GDM1 (cell line): Measurements from ENCODE around the gene CD200.

Source experiments
- DNase-seq: peaks from one replicate; lab custom pipeline; 2025; lab: John Stamatoyannopoulos, UW

Gene CD200

DNA sequence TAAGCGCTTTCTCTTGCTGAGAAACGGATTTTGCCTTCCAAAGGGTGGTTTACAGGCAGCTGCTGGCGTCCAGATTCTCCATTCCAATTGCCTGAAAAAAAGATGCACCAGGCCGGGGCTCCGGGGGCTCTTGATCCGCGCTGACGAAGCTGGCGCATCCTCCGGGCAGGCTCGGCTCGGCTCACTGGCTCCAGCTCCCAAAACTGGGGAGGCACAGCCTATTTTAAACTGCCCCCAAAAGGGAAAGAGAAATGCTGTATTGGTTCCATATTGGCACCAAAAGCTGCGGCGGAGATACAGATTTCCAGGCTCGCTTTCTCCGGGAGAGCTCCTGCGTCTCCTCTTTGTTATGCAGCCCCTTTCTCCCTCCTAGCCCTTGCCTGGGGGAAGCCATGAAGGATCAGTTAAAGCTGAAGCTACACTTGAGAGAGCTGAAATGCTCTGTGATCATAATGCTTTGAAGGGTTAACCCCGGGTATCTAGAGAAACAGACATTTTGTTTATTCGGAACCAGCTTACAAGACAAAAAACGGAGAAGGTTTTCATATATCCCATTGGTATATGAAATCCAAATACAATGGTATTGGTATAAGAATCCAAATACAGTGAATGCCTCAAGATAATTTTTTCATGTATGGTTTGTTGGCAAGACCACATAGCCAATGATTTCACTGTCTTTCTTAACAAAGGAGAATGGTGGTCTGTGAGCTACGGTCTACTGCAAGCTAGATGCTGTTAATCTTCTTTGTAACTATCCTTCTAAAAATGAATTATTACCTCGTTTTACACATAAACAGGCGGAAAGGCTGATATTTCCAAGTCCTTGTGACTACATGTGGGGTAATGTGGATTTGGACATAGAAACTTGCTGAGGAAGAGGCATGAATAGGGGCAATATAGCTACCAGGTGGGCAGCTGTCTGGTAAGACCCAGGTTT lies 693 bp downstream of the CD200 start:
- DNase-seq = peak; percentile 16

DNA sequence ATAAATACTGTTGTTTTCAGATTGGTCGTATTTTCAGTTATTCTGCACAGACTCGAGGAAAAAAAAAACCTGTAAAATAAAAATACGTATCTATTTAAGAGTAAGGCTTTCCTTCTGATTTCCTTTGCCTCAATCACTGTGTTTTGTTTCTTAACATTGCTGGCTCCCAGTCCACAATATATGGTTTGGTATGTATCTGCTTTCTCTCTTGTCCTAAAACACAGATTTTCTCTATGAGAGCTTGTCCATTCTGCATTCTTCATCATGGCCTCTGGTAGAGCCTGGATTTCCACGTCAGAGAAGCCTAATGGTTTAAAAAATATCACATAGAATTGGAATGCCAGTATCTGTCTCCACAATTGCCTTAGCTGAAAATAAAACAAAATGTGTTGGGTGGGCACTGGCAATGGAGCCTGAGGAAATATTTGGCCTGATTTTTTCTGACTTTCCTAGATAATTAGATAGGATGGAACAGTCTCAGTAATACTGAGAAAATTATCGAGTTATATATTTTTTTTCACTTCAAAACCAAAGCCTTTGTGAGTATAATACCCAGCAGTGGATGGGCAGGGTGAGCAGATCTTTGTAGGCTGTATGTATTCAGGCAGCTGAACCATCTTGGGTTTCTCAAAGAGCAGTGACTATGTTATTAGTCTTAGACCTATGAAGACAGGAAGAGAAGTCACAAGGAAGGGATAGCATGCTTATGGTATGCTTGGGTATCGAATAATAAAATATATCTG lies 1.9 kb downstream of the CD200 start:
- DNase-seq = no peak

DNA sequence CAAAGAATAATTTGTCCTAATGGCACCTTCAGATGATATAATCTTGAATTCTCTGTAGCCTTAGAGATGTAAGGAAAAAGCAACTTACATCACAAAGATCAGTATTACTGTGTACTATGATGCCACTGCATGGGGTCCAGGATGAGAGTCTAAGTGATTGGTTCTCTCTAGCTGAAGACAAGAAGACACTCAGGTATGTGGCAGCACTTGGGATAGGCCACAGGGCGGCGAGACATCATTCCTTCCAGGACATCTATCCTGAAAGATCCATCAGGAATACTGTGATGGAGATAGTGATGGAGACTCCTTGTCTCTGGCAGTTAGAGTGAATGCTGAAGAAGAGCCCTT lies 2.5 kb downstream of the CD200 start:
- DNase-seq = no peak

DNA sequence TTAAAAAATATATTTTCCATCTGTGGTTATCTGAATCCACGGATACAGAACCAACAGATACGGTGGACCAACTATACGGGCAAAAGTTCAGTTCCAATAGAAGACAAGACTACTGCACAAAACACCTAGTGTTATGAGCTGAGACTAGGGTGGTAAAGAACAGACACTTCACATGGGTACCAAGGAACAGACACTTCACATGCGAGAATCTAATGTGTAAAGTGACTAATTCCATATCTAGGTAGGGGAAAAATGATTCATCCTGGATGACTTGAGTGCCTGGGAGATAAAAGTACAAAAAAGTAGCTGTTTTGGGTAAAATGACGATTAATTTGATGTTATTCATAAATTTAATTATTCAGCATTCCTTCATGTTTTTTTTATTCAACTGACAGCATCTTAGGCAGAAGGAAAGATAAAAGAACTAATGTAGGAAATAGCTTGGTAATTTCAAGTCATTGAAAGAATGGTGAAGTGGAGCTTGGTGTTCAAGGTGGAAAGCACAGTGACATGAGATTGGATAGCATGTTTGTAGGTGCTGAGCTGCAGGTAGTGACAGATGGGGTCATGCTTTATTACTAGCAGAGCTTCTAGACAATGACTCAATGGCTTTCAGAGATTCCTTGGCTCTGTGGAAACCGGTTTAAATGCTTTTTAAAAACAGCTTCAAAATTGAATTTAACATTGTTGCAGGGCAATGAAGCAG lies 5.2 kb downstream of the CD200 start:
- DNase-seq = no peak

DNA sequence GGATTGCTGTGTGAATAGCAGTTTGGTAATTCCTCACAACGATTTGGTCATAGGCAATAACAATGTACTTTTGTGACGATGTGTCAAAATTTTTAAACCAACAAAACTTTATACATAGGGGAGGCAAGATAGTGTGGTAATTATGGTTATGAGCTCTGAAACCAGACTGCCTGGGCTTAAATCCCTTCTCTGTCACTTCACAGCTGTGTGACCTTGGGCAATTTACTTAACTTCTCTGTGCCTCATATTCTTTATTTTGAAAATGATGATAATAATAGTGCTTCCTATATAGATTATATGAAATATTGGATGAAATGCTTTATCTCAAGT lies 5.7 kb downstream of the CD200 start:
- no peak for DNase-seq

DNA sequence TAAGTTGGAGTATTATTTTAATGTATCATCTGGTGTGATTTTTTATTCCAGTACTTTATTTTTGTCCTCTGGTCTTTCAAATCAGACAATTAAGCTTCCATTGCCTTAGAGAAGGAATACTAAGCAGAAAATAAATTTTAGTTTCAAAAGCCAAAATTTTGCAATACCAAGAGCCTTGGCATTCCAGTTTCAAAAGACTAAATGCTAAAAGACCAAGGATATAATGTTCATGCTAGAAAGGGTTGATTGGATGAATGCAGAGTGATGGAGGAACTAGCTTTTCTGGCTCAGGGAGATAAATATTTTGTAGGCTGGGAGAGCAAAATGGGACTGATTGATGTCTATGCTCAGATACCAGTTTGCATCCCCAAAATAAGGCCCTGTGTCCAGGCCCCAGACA lies 6.2 kb downstream of the CD200 start:
- DNase-seq = no peak

DNA sequence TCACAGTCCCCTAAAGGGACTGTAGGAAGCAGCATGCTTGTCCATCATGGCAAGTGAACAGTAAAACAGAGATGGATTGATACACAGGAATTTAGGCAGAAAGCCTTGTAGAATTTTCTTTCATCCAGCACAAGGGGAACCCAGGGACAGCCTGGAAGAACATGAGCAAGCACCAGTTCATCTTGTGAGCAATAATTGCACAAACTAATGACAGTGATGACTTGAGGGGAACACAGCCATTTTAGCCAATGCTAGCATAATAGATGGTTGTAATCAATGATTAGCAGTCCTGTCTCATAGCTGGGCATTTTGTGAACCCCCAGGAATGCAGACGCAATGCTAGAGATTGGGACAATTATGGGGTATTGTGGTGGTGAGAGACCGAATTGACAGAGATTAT lies 6.7 kb downstream of the CD200 start:
- DNase-seq = no peak

DNA sequence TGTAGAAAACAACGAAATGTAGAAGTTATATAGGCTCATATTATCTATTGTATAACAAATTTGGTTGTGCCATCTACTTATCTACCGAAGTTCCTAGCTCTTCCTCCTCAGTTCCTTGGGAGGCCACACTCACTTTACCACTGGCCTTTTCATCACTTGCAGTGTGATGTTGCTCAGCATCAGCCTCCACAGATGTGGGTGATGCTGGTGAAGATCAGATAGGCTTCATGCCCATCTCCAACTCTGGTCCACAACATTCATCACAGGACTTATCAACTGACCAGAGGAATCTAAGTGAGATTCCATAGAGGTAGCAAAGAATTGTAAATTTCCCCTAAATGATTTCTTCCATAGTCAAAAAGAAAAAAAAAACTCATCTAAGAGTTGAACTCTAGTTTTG lies 8.4 kb downstream of the CD200 start:
- DNase-seq = no peak

DNA sequence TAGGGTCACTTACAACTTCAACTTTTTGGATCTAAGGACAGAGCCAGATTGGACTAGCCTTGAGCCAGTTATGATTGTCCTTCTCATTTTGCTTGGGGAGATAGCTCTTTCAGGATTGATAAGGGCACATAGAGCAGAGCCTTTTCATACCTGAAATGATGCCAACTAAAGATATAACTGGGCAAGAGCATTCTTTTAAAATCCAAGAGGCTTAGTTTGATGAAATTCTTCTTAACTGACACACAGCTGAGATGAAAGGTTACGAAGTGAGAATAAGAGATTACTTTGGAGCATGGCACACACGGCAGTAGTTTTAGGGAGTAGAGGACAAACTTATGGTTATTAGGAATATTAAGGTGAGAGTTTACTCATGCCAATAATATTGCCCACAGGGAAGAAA lies 12.7 kb downstream of the CD200 start:
- DNase-seq = no peak

DNA sequence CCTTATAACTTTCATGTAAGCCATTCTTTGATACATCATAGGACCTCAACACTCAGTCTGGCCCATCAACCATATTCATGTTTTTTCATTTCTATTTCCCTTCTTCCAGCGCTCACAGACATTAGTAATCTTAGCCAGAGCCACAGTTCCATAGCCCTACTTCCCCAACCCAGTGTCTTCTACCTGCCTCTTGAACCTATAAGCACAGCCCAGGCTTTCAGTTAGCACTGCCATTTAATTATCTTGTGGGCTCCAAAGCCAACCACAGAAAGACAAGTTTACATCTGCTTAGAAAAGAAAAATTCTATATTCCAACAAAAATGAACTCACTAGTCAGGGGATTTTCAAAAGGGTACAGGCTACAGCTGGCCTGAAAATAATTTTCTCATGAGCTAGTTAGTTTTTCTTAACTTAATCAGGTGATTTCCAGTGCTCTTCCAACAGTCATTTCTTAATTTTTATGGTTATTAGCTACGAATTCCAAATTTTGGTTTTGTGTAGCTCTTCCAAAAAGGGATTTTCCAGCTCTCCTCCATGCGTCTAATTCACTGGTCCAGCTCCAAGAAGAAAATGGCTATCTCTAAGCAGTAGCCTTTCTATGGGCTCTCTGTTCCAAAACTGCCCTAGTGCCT lies 13.7 kb downstream of the CD200 start:
- no peak for DNase-seq

DNA sequence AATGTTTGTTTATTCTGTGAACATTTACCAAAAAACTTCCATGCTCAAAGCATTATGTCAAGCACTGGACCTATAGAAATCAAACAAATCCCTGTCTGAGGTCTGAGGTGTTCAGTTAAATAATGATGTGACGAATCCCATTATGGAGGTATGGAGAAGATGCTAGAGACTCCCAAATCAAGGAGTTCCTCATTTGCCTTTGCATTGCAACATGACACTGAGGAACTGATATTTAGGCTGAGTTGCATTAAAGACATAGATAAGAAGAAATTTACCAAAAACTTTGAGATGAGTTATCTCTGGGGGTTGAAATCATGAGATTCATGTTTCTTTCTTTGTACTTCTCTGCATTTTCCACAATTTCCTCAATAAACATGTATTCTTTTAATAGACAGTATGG lies 16.0 kb downstream of the CD200 start:
- no peak for DNase-seq

DNA sequence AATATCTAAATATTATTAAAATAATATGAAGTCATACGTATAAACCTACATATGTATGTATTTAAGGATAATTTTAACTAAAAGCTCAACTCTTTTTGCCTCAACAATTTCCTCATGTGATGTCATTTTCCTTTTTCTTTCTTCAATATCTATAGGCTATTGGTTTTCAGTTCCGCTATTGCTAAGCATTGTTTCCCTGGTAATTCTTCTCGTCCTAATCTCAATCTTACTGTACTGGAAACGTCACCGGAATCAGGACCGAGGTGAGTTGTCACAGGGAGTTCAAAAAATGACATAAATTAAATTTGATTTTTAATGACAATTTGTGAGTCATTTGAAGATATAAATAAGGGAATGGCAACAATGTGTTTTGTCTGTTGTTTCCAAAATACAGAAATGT lies 16.6 kb downstream of the CD200 start:
- DNase-seq = no peak

DNA sequence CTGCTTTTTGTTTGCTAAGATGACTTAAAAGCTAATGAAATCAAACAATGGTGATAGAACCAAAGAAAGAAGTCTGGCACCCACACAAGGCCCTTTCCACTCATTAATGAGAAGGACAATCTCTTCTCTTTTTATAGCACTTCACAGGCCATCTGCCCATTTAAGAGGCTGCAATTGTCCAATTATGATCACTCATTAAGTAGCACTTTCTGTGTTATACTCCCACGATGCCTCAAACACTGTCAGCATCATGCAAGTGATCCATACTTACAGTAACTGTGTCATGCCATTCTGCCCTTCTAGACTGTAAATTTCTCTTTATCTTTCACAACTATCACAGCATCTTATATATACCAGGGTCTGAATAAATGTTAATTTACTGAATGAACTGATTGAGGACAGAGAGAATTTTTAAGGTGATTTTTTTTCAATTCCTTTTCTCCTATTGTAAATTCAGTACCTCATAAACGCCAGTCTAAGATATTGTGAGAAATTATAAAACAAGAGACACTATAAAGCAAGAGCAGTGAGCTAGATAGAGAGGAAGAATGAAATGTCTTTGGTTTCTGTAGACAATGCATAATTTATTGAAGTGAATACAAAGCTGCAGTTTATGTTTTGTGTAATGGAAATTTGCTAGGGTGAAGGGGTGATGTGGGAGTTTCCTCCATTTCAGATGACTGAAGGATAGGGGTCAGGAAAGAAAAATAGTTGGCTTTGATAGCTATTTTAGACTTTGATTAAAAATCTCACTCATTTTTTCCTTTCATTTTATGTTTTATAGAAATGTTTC lies 17.3 kb downstream of the CD200 start:
- DNase-seq = no peak

DNA sequence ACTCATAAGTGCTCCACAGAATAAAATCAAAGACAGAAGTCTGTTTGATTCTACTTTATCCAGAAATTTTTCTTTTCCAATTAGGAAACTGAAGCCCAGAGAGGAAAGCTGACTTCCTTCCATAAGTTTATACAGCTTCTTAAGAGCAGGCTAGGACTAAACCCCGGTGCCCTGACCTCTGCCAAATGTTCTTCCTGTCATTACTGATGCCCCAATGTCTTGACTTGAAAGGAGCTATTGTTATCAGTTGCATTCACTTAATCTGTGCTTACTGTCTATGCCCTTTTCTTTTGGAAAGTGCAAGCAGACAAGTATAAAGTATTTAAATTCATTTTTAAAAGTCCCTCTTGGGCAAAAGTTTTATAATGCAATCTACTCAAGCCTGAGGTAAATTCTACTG lies 18.1 kb downstream of the CD200 start:
- DNase-seq = no peak

DNA sequence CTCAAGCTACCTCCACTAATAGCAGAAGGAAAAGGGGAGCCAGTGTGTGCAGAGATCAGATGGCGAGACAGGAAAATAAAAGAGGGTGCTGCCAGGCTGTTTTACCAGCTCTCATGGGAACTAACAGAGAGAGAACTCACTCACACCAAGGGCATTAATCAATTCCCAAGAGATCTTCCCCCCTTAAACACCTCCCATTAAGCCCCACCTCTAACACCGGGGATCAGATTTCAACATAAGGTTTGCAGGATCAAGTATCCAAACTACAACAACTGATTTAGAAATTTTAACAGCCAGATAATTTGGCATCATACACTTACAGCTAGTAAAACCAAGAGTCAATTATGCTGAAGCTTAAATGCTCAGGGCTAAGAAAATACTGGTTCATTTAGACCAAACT lies 18.9 kb downstream of the CD200 start:
- DNase-seq = no peak

DNA sequence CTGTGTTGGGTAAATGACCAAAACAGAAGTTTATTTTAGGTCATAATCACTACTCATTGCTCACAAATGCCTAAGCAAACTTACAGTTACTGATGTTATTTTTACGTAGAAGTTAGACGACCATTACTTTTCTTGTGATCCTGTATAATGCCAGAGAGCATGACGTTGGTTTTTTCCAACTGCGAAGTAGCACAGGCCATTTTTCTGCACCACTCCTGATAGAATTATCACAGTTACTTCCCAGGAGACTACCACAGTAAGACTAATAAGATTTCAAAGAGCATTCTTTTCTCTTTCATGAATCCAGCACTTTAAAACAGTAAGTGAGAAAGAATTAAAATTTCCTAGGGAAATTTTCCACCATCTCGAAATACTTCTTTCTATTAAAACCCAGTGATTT lies 19.8 kb downstream of the CD200 start:
- no peak for DNase-seq

DNA sequence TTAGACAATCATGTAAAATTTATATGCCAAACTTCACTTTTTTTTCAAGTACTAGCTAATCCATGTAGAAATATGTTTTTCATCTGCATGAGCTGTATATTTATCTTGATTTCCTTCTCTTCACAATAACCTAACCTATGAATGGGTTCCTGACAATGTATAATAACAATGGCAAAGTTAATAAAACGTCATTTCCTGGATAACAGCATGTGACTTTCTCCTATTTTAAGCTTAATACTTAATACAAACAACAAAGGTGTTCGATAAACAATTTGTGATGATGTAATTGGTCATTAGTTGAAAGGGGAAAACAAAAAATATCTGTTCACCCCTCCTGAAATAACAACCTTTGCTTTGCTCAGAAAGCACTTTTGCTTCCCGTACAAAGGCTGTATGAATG lies 20.4 kb downstream of the CD200 start:
- DNase-seq = no peak

DNA sequence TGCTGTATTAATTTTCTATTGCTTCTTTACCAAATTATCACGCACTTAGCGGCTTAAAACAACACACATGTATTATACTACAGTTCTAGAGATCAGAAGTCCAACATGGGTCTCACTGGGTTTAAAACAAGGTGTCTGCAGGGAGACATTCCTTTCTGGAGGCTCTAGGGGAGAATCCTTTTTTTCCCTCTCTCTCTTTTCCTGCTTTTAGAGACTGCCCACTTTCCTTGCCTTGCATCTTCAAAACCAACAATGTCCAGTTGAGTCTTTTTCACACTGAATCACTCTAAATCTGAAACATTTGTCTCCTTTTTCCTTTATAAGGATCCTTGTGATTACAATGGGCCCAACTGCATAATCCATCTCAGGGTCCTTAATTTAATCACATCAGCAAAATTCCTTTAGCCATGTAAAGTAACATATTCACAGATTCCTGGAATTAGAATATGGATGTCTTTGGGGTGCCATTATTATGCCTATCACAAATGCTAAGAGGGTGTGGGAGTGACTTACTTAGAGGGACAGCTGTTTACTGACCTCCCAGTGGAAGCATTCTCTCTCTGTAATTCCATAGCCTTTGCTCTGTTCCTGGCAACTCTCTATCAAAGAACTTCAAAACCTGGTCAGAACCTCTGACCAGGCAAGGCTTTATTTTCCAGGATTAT lies 21.8 kb downstream of the CD200 start:
- no peak for DNase-seq

DNA sequence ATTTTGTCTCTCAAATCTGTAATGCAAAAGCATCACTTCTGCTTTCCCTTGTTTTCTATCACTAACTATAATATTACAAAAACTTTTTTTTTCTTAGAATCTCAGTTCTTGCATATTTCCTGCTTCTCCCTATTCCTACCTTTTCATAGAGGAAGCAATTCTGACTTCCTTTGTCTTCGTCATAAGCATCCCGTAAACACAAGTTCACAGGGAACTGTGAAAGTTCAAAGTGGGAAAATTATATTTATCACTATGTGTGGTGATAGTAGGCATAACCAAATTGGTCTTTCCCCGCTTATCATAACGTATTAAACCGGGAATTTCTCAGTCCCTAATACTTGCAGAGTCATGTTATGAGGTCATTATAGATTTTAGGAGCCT lies 22.3 kb downstream of the CD200 start:
- no peak for DNase-seq

DNA sequence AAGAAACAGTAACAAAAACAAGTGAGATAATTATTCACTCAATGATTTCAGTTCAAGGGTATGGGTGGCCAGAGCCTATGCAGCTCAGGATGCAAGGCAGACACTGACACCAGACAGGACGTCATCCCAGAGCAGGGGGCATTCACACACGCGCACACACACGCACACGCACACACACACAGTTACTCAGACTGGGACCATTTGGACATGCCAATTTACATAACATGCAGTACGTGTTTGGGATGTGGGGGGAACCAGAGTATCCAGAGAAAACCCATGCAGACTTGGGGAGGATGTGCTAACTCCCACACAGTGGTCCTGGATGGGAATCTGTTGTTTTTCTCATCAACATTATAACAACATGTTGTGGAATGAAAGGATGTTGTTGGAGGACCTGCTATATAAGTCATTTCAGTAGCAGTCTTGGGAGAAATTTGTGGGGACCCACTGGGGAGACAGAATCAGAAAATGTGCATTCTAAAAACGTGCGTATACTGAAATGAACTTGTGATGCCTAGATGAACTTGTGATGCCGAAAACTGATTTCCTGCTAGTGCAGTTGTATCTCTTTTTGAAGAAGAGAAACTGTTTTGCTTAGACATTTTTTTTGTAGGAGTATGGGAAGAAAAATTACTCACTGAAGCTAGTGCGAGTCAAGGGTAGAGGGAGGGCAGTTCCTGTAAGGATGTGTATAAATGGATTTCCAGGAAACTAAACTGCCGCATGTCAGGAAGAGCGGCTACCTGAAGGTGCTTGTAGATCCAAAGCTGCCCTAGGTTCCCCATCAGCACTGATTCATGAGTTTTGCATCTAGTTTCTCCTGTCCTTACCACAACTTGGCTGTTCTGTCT lies 25.2 kb downstream of the CD200 start:
- DNase-seq = no peak
